CD4-positive, alpha-beta T cell treated with Interleukin-12 subunit alpha and Interleukin-12 subunit beta, for 1 hour (primary cell): ENCODE data around the gene UBE2E1.

Experiments
- DNase-seq: peaks from one replicate; pipeline ENCODE4 v3.0.0-alpha.2; 2020

UBE2E1 gene

DNA sequence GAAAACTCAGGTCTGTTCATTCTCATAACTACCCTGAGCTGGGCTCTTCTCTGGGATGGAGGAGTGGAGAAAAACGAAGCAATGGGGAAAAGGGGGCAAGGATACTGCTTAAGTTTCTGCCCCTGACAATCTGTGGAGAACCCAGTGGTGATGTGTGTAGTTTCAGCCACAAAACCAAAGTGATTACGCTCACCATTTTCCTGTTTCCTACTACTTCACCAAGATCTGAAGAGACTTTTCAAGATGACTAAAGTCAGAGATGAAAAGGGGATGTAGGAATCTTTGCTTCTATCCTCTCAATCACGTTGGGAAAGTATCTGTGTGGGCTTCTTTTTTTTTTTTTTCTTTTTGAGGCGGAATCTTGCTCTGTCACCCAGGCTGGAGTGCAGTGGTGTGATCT is 8.3 kb upstream of the UBE2E1 start:
- no peak for DNase-seq

DNA sequence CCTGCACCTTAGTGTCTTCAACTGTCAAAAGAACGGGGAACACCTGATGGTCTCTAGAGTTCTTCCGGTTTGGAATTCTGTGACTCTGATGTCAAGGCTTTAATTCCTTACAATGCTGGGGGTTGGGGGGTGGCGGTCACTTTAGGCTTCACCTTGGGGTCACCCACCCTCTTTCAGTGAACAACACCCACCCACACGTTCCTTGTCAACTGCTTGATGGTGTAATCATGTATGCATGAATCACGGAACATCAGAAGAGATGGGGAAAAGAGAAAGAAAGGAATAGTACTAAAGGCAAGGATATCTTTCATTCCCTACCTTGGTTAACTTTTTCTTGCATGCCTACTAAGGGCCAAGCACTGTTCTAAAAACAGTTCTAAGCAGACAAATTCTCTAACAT is 7.3 kb upstream of the UBE2E1 start:
- DNase-seq = no peak

DNA sequence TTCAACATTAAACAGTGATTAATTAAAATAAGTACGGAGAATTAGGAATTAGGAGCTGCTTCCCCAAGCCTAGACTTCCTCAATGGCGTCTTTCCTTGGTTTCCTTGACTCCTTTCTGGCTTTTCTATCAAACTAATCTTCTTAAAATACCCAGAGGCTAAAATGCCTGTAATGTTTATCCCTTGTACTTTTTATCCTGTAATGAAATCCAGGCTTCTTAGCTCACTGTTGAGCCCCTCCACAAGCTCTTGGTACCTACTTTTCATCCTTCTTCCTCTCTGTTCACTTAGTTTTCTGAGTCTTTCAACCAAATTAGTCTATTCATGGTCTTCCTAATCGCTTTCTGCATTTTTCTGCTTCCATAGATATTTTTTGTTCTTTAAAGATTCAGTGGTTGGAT is 6.9 kb upstream of the UBE2E1 start:
- no peak for DNase-seq

DNA sequence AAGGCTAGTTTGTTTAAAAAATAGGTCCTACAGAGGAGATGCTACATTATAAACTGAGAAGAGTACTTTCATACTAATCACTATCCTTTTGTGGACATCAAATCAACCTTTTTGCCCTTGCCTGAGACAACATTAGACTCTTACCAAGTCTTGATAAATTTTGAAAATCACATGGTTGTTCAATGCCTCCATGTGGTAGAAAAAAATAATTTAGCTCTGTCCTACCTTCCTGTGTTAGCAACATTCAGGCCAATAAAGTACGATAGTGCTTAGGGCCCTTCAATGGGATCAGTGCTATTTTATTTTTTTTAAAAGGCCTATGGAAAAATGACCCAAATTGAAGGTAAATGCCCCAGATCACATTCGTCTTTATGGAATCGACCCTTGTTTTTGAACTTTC is 5.0 kb upstream of the UBE2E1 start:
- no peak for DNase-seq

DNA sequence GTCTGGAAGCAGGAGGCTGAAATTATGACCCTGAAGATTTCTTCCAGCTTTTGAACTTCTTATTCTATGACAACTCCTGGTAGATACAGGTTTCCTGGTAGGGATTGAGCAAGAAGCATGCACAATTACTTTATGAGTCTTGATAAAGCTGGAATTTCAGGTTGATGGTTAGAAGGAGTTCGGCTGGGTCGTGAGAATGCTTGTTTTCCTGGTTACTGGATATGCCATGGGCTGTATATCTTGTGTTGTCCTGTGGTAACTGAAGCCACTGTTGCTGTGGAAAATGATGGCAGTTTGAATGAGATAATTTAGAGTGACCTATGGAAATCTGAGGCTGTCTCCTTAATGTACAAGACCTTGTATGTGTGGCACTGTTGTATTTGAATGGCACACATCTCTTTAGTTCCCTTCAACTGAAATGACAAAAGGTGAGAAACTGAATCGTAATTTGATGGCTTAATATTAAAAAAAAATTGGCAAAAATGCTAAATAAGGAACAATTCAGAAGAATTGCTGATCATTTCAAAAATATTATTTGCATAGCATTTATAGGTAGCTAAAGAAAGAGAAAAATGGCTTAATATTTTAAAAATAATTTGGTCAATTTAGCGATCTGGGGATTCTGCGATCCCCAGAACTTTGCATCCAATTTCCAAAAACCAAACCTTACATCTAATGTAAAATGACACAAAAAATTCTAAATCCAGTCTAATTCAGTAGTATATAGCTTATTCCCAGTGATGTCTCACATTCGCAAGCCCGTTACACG is 1.1 kb upstream of the UBE2E1 start:
- DNase-seq = no peak

DNA sequence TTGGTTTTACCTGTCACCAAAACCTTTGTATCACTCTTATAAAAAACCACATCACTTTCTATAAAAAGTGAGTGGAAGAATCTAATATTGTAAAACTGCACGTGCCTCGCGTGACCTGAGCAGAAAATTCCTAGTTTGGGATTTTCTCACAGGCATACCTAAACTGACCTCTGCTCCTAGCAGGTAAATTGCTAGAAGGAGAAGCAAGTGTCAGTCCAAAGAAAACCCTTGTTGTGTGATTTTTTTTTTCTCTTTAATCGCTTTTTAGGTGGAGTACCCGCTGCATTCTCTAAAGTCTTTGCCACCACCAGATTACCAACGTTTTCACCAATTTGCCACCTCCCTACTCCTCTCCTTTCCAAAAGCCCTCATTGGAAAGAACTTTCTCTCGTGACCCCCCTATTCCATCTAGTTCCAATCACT is 534 bp upstream of the UBE2E1 start:
- no peak for DNase-seq

DNA sequence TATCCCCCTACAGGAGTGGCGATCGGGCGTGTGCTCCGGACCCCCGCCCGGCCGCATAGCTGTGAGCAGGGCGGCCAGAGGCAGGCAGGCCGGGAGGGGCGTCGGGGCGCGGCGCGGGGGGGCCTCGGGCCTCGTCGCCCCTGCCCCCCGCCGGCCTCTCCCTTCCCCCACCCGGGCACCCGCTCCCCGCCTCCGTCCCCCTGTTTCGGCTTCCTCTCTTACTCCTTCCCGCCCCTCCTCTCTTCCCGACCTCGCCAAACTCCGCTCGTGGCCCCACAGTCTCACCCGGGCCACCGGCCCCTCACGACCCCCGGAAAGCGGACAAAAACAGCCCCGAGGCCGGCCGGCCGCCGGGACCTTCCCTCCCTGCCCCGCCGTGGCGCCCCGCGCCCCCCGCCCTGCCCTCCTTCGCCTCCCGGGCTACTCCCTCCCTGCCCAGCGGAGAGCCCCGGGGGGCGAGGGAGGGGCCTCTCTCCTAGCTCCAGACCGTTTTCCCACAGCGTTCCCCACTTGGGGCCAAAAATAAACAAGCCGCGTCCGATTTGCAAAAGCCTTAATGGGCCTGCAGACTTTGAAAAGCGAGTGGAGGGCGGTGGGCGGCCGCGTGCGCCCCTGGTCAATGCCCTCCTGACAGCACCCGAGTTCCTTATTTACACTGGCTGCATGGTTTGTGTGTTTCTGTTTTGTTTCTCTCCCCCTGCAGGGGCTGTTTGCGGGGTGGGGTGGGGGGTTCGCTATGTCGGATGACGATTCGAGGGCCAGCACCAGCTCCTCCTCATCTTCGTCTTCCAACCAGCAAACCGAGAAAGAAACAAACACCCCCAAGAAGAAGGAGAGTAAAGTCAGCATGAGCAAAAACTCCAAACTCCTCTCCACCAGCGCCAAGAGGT is 1.0 kb downstream of the UBE2E1 start:
- DNase-seq = no peak

DNA sequence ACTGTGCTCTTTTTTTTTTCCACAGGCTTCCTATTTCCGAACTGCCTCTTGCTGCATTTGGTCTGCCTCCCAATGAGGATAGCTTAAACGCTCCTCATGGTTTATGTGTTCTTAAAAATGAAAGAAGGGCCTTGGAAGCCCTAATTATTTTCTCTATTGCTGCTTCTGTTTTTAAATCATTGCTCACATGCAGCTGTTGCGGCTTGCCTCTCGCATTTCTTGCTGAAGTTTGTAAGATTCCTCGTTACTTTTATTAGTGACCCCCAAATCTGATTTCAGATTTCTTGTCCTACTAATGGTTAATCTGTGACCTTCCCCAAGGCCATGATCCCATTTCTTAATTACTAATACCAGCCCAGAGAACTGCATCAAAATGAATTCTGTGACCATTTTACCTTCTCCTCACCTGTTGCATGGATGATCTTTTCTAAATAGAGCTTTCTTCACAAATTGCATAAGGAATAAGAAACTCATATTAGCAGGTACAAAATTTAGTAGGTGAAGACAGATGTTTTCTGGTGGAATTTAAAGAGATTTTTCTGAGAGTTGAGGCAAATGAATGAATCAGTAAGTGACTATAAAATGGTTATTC is 1.8 kb downstream of the UBE2E1 start:
- DNase-seq = no peak

DNA sequence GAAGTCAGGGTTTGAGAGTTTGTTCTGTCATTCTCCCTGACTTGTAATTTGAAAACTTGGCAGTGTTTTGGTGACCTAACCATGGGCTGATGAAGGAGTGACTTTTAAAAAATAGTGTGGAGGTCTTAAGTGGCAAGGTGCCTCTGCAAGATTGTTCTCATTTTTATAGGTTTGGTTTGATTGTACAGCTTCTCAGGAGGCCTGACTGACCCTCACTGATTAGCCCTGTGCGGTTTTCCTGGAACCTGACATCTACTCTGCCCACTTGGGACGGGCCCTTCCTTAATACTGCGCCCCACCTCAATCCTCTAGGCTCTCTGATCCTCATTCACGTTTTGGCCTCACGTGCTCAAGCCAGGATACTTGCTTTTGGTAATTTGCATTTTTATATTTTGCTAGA is 2.8 kb downstream of the UBE2E1 start:
- no peak for DNase-seq

DNA sequence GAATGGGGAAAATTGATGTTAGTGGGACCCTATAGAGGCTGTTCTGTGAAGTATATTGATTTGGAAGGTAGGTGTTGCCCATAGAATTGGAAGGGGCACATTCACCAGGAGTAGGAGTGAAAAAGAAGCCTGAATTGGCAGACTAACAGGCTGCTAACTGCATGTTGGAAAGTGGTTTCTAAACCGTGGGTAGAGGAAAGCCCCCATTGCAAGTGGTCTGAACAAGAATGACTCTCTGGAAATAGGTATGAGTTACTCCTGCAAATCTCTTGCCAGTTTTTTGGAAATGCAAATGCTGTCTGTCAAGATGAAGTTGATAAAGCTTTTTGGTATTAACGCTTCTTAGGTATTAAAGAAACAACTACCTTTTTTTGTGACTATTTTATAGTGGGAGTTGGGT is 3.5 kb downstream of the UBE2E1 start:
- no peak for DNase-seq

DNA sequence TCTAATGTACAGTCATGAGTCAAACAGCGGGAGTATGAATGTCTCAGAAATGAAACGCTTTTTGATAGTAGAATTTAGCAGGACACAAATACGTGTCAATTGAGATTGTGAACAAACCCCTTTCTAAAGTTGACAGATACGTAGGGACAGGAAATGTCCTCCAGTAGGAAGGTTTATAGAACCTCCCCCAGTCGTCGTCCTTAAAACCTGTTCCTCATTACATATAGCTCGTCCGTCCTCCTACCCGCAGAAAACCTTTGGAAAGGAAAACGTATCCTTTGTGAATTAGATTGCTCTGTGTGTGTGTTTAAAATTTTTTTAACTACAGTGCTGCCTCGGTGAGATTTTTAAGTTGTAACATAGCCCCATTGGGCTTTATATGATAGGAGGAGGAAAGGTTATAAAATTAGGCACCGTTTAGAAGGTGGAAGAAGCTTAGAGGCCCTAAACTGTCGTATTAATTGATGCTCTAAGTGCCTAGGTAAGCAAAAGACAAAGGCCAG is 4.1 kb downstream of the UBE2E1 start:
- DNase-seq = peak; percentile 12

DNA sequence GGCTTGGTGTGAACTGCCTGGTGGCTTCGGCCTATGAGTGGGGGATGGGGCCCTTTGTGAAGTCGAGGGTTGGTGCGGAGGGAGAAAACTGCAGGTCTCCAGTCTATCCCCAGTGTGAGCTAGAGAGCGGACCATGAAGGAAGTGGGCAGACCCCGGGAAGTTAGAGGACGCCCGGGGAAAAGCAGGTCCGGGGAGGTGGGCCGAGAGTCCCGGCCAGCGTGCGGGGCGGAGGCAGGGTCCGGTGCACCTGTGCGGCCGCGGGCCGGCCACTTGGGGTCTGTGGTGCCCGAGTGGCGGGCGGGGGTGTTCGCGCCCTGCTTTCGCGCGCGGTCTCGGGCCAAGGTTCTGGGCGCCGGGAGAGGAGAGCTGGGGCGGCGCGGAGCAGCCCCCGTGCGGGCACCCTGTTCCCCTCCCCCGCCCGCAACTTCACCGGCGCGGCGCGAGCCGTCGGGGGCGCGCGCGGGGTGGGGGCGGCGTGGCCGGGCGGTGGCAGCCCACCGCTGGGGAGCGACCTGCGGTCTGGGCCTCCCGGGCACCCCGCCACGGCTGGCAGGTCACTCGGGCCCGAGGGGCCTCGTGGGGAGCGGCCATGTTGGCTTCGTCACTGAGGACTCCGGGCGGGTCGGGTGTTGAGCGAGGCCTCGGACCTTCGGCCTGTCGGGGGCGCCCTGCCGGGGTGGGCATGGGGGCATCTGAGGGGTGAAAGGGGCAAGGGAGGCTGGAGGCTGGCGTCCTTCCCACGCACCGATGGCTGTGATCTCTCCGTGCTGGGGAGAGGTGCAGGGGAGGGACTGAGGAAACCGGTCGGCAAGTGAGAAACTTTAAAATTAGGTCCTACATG is 4.8 kb downstream of the UBE2E1 start:
- DNase-seq = peak; percentile 38

DNA sequence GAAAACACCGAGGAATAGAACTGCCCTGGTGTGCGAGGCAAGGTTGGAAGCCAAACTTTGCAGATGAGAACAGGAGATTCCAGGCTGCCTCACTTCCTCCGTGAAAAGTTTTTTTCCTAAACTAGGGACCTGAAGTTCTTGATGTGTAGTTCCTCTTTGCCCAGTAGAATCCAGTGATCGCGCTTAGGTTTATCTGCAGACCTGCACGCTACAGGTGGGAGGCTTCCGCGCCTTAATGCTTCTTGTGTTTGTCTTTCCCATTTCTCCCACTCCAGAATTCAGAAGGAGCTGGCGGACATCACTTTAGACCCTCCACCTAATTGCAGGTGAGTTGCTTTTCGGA is 5.4 kb downstream of the UBE2E1 start:
- DNase-seq = no peak

DNA sequence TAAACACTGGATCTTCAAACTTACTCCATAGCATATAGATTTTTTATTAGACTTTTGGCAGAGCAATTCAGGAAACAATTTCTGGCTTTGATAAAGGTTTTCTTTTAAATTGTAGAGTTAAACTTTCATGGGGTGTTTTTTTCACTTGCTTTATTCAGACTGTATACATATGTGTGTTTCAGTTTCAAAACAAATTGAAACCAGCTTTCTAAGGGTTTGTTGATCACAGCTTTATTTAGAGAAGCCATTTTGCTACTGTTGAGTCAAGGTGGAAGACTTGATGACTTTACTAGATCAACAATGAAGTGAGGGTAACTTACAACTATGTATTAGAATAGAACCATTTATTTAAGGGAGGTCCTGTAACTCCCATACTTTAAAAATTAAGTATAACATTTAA is 6.2 kb downstream of the UBE2E1 start:
- DNase-seq = no peak

DNA sequence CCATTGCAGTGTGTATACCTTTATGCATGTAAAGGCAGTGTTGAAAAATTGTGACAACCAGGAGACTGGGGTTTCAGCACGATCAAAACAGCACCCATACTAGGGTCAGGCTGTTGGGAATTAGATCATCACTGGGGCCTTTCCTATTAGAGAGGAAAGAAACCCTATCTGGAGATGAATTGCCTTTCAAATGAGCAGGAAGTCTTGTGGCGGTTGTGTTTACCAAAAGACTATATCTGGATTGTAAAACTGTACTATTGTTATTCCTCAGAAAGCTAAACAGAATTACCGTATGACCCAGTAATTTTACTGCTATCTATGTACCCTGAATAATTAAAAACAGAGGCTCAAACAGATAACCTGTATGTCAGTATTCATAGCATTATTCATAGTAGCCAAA is 10.1 kb downstream of the UBE2E1 start:
- no peak for DNase-seq

DNA sequence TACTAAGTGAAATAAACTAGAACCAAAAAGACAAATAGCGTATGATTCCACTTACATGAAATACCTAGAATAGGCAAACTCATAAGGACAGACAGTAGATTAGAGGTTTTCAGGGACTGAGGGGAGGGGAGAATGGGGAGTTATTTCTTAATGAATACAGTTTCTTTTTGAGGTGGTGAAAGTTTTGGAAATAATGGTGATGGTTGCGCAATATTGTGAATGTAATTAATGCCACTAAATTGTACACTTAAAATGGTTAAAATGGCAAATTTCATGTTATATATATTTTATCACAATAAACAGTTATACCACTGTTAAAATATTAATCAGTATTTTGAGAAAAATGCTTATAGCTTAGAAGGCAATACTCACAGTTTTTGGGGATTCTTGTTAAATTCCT is 11.0 kb downstream of the UBE2E1 start:
- DNase-seq = no peak

DNA sequence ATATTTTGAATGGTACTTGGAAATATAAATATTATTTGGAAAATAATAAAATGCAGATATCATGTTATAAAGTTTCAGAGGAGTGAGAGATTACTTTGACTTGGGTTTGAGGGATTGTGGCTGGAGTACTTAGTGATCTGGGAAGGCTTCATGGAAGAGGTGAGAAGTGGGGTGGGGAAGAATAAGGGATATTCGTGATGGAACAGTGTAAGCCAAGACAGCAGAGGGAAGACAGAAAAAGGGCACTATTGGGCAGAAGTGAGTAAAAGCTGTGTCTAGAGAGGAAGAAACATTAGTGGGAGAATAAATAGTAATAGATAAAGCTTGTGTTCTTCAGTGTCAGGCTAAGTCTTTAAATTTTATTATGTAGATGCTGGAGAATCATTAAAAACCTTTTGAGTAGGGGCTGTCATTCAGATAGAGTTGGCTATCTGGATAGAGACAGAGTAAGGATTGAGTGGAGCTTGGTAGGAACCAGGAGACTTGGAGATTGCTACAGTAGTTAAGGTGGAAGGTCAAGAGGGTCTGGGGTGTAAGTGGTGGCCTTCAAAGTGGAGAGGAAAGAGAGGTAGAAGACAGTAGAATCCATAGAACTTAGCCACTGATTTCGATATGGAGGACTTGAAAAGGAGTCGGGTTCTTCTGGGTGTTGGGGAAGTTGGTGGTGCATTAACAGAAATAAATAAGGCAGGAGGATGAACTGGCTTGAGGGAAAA is 11.9 kb downstream of the UBE2E1 start:
- DNase-seq = no peak

DNA sequence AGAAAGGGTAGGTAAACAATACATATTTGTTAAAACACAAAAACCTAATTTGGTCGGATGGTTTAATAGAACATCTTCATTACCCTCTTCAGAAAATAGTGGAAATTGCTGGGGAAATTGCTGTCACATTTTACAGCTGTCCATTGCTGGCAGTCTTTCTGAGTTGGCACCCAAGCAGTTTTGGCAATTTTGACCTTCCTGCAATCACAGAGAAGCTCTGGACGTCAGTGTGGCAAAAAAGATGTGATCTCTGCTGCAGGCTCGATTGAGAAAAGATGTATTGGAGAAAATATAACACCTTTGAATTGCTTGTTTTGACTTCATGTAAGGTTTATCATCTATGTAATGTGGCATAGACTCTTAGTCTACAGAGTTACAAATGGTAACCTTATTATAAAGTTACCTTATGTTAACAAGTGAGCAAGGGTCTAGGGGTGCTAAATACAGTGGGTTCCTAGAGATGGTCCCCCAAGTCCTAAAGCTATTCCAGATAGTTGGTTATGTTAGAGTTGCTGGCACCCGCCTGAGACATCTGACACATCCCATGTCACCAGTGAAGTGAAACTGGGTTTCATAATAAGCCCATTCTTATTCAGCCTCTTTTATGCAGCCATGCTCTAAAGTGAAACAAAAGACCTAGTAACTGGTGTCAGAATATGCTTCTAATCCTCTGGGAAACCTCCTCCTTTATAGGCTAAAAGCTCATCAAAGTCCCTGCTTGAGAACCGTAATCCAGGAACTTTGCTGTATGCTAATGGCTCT is 14.0 kb downstream of the UBE2E1 start:
- DNase-seq = no peak

DNA sequence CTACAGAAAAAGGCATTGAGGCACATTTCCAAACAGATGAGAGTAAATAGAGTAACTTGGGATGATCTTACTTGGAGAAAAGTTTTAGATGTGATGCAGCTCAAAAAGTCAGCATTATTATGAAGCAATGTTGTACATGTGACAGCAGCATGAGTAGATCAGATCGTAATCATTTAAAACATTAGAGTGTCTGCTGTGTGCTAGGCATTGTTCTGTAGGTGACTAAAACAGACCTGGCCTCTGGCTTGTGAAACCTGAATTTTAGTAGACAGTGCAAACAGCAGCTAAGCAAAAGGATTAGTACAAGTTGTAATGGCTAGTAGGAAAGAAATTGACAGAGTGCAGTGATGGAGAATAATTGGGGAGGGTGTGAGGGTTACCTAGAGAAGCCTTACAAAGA is 15.1 kb downstream of the UBE2E1 start:
- no peak for DNase-seq

DNA sequence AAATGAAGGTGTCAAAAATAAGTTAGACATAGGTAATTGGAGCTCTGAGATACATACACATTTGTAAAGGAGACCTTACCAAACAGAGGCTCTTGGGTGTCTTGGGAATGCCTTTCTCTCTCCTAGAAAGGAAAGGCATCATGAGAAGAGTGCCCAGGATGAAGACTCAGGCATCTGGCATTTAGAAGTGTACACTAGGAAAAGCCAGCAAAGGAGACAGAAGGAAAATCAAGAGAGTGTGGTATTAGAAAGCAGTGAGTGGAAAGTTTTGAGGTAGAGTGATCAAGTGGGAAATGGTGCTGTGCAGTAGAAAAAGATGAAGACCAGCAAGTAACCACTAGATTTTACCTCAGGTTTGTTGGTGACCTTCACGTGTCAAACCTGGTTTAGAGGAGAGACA is 16.1 kb downstream of the UBE2E1 start:
- DNase-seq = no peak

DNA sequence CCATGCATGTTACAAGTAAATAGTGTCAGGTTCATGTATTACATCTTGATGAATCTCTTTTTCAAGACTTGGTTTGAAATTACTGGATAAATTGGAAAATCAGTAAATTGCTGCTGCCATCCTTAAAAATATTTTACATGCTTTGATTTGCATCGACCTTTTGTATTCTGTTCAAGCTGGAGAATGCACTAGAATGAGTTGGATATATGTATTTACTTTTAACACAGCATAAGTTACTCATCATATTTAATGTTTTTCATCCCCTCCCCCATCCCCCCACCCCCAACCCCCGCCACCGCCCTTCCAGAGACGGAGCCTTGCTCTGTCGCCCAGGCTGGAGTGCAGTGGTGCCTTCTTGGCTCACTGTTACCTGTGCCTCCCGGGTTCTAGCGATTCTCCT is 16.8 kb downstream of the UBE2E1 start:
- DNase-seq = no peak

DNA sequence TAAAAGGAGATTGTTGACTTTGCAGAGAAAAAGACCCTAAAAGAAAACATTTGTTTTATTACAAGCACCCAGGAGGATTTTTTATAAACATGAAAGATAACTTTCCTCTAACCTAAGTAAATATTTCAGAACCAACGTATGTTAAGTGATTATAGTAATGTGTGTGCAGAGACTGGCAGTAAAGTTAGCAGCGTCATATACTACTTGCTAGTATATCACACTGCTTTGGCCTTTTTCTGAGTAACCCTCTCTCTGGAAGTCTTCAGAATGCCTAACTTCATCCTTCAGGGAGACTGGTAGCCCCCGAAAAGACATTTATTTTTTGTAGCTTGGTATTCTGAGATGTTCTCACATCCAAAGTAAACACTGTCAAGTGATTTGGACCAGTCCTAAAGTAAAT is 17.9 kb downstream of the UBE2E1 start:
- no peak for DNase-seq
